Smooth muscle cell of the brain vasculature (primary cell): ENCODE measurements around the gene NUPR1.
"Not testable (repeated sequence)": the region's sequence is repeated elsewhere in the genome, so short reads cannot be mapped to it uniquely, and the experiment has no call there.

ENCODE experiments used
- DNase-seq: peaks from one replicate; pipeline ENCODE4 v3.0.0-alpha.2; 2012; ENCODE audit warnings: low read depth, low spot score

The NUPR1 gene

GRCh38 chr16:28538733-28539596, at the start of gene NUPR1:
NUPR1 (minus strand) TSS chr16:28538974; CDS start chr16:28538907, 67 bp downstream.
- peak; percentile 55 for DNase-seq

GRCh38 chr16:28587386-28587785, 48.6 kb upstream of the NUPR1 start:
- DNase-seq = no peak

GRCh38 chr16:28586466-28586865, 47.7 kb upstream of the NUPR1 start:
- no peak for DNase-seq

GRCh38 chr16:28585674-28586073, 46.9 kb upstream of the NUPR1 start:
- no peak for DNase-seq

- DNase-seq = no peak
Observed at GRCh38 chr16:28580726-28581315, 42.0 kb upstream of the NUPR1 start.

GRCh38 chr16:28575446-28576109, 36.8 kb upstream of the NUPR1 start:
- DNase-seq = no peak

GRCh38 chr16:28574925-28575324, 36.2 kb upstream of the NUPR1 start:
- no peak for DNase-seq

GRCh38 chr16:28573738-28574718, 35.3 kb upstream of the NUPR1 start:
- no peak for DNase-seq

- DNase-seq = no peak
Observed at GRCh38 chr16:28572696-28573510, 34.1 kb upstream of the NUPR1 start.

- DNase-seq = no peak
Observed at GRCh38 chr16:28569968-28570752, 31.4 kb upstream of the NUPR1 start.

GRCh38 chr16:28569021-28569420, 30.2 kb upstream of the NUPR1 start:
- no peak for DNase-seq

- no peak for DNase-seq
Observed at GRCh38 chr16:28567292-28567691, 28.5 kb upstream of the NUPR1 start.

GRCh38 chr16:28566233-28566925, 27.6 kb upstream of the NUPR1 start:
- DNase-seq = not testable (repeated sequence)

GRCh38 chr16:28563218-28563617, 24.4 kb upstream of the NUPR1 start:
- no peak for DNase-seq

- DNase-seq = no peak
Observed at GRCh38 chr16:28562199-28562598, 23.4 kb upstream of the NUPR1 start.

- DNase-seq = no peak
Observed at GRCh38 chr16:28561557-28562187, 22.9 kb upstream of the NUPR1 start.

- DNase-seq = no peak
Observed at GRCh38 chr16:28558456-28558855, 19.7 kb upstream of the NUPR1 start.

- DNase-seq = no peak
Observed at GRCh38 chr16:28556914-28557320, 18.1 kb upstream of the NUPR1 start.

GRCh38 chr16:28555561-28555960, 16.8 kb upstream of the NUPR1 start:
- DNase-seq = no peak
